ENCODE measurements around the gene SKOR1. TPM values are rescaled to one million over a fixed set of nuclear protein-coding genes. Genes with fewer than 3 reads are reported as not detected.

The SKOR1 gene
- total RNA-seq, 4 donors from 2014 or later: 0.49 to 1.2 (median 0.85) TPM

DNA sequence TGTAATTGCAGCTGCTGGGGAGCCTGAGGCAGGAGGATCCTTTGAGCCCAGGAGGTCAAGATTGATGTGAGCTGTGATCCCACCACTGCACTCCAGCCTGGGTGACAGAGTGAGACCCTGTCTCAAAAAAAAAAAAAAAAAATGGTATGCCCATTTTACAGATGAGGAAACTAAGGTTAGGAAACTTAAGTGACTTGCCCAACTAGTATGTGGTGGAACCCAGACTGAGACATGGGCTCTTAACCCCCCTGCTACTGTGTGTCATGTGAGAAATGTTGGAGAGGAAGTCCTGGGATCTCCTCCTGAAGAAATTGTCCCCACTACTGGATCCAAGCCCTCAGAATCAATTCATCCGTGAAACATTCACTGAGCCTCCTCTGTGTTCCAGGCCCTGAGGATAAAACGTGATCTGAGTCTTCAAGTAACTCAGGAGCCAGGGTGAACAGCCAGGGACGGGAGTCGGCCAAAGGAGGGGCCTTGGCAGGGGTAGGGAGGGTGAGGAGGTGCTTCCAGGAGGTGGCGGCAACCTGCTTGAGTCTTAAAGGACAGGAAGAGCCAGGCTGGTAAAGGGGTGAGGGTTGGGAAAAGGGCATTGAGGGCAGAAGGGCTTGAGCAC is 34.1 kb downstream of the SKOR1 start:
- H3K27me3 ChIP-seq: no peaks in the 10 kb centered on the region
- no peaks in the 10 kb centered on the region for H3K9me3 ChIP-seq
- intact Hi-C loops (cut with DNase I): no loop called here
- TF ChIP-seq POLR2A (IDR thresholded peaks at IDR 0.05): no peak
- peak in 1 of 6 experiments; percentile 9 for TF ChIP-seq CTCF (IDR thresholded peaks at IDR 0.05)
- peak overlapping the region; percentile 59 to 64 (median 62) for H3K27ac ChIP-seq
- H3K4me1 ChIP-seq: peaks cover 18 to 29% of the 10 kb centered on the region in 2 donors
- WGBS, 2 donors: 30 to 36% methylated on average over 5 of the region's 5 CpGs
- H3K4me3 ChIP-seq (replicated peaks in 1 of 3): no peak overlapping the region
- no peaks in the 10 kb centered on the region for H3K36me3 ChIP-seq
- peak; percentile 68 to 69 for DNase-seq

DNA sequence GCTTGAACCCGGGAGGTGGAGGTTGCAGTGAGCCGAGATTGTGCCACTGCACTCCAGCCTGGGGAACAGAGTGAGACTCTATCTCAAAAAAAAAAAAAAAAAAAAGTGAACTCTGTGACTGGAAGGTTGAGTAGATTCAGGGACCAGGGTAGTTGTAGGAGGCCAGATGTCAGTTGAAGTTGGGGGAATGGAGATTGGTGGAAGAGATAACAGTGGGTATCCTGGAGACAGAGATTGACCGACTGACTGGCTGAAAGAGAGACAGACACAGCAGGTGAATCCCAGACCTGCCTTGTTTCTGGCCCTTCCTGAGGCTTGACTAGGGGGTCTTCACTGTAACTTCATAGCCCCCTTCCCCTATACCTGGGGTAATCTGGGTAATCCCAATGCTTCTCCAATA is 36.7 kb downstream of the SKOR1 start:
- H3K27ac ChIP-seq: no peak overlapping the region
- intact Hi-C loops (cut with DNase I): loop anchor here (5.0 to 10.0 kb wide), 2 partner anchors 193 to 295 kb away; partner anchors contain the start of gene PIAS1
- H3K36me3 ChIP-seq: no peaks in the 10 kb centered on the region
- no peaks in the 10 kb centered on the region for H3K27me3 ChIP-seq
- peaks cover 11 to 19% of the 10 kb centered on the region in 2 donors for H3K4me1 ChIP-seq
- 95 to 97% methylated on average over 3 of the region's 3 CpGs for WGBS, 2 donors
- TF ChIP-seq CTCF (IDR thresholded peaks at IDR 0.05) (no peak), POLR2A (IDR thresholded peaks at IDR 0.05) (no peak)
- no peak overlapping the region for H3K4me3 ChIP-seq (replicated peaks in 1 of 3)
- no peak for DNase-seq
- H3K9me3 ChIP-seq: no peaks in the 10 kb centered on the region

DNA sequence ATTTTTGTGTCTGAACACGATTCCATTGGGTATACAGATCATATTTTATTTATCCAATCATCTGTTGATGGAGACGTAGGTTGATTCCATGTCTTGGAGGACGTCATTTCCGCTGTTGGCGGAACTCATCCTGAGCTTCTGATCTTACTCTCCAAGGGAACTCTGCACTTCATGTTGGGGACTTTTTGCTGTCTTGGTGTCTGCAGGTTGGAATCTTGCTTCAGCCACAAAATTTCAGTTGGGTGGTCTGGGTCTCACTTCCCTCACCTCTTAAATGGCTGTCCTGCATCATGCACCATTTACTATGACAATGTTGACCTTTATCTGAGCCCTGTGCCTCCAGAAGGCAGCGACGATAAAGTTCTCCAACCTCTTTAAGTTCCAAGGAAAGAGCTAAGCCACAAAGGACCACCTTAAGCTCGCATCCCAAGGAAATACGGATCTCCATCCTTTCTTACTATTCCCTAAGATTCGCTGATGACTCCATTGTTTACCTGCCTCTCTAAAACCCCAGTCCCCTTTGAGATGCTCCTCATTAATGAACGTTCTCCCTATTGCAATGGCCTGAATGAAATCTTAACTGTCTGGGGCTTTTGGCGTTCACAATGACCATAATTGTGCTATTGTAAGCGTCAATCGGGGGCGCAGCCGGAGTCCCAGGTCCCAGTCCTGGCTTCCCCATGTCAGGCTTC is 37.6 kb downstream of the SKOR1 start:
- Histone ChIP-seq H3K27ac (peak overlapping the region in 2 of 3 donors; percentile 63), H3K9me3 (no peaks in the 10 kb centered on the region), H3K27me3 (no peaks in the 10 kb centered on the region), H3K4me1 (peaks cover 11 to 19% of the 10 kb centered on the region in 2 donors), H3K4me3 (replicated peaks in 1 of 3) (no peak overlapping the region), H3K36me3 (no peaks in the 10 kb centered on the region)
- WGBS, 2 donors: 65% methylated on average over 14 to 16 of the region's 16 CpGs
- no peak for DNase-seq
- TF ChIP-seq POLR2A (IDR thresholded peaks at IDR 0.05) (no peak), CTCF (IDR thresholded peaks at IDR 0.05) (no peak)
- intact Hi-C loops (cut with DNase I): loop anchor here (5.0 to 10.0 kb wide), 2 partner anchors 192 to 294 kb away; partner anchors contain the start of gene PIAS1

DNA sequence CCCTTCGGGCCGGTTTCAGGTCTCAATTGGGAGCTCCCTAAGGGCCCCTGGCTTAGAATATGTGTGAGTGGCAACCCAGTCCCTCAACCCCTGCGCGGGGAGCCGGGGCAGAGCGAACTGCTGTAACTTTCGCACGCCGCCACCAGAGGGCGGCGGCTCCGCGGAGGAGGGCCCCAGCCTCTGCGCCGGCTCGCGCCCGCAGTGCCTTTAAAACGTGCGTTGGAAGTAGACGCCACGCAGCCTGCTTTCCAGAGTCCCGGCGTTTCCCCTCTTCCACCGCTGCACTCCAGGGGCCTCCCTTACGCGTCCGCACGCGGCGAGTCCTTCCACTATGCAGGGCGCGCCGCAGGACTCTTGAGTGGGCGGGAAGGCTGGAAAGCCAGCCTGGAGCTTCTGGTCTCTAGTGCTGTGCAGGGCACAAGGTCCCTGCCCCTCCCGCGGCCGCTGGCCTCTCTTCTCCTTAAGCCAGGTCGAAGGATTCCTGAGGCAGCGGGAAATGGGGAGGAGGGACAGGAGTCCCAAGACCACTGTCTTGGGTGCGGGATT is 38.2 kb downstream of the SKOR1 start:
- Histone ChIP-seq H3K27ac (peak overlapping the region; percentile 63 to 71 (median 63)), H3K36me3 (no peaks in the 10 kb centered on the region), H3K4me3 (replicated peaks in 1 of 3) (peak overlapping the region in 1 of 3 donors; percentile 18), H3K27me3 (no peaks in the 10 kb centered on the region), H3K9me3 (no peaks in the 10 kb centered on the region), H3K4me1 (peaks cover 11 to 22% of the 10 kb centered on the region in 2 donors)
- WGBS, 2 donors: 10 to 12% methylated on average over 10 to 14 of the region's 41 CpGs
- DNase-seq: peak; percentile 84
- TF ChIP-seq CTCF (IDR thresholded peaks at IDR 0.05) (peak; percentile 79 to 97 (median 87)), POLR2A (IDR thresholded peaks at IDR 0.05) (peak in 1 of 2 donors; percentile 63)
- intact Hi-C loops (cut with DNase I): loop anchor here (5.0 to 10.0 kb wide), 2 partner anchors 191 to 294 kb away; partner anchors contain the start of gene PIAS1

Data from thyroid gland (tissue), 4 donors.